Measurements from ENCODE around the gene ANKRD13A. TPM values are rescaled to one million over a fixed set of nuclear protein-coding genes. Genes with fewer than 3 reads are reported as not detected.
"Not testable (repeated sequence)": the region's sequence is repeated elsewhere in the genome, so short reads cannot be mapped to it uniquely, and the experiment has no call there.

Gene ANKRD13A
- polyA plus RNA-seq, 4 donors, result 34.5 to 51.3 (median 41.1) TPM

DNA sequence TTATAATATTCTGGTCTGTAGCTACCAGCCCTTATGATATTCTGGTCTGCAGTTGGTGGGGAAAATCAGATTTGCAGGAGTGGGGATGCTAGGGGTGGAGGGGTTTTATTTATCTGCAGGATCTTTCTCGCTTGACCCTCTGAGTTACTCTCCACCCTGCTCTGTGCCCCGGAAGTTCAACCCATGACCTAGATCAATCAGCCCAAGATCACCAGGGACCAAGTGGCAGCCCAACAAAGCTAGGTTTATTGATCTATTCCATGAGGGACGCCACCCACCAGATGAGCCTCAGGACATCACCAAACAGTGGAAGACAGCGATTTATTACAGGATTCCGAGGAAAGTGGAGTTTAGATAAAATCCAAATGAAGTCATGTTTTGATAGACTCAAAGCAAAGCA is 74.9 kb downstream of the ANKRD13A start:
- no peak for DNase-seq (ENCODE audit: low read depth in 4 of 4, low spot score in 2 of 4)

GRCh38 chr12:110075880-110076279 is 76.7 kb downstream of the ANKRD13A start:
- no peak for DNase-seq (ENCODE audit: low read depth in 4 of 4, low spot score in 2 of 4)

DNA sequence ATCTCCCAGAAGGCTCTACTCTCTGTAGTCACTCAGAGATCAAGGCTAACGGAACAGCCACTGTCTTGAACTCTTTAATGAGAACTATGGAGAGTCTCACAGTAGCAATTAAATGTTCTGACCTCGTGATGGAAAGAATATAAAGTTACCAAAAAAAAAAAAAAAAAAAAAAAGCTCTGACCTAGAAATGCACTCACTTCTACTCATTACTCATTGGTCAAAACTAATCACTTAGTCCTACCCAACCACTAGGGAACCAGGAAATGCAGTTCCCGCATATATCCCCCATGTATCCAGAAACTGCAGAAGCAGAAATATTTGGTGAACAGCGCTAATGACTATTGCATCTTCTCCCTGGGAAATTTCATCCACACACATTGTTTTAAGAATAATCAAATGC is 78.6 kb downstream of the ANKRD13A start:
- DNase-seq (ENCODE audit: low read depth in 4 of 4, low spot score in 2 of 4), result no peak

DNA sequence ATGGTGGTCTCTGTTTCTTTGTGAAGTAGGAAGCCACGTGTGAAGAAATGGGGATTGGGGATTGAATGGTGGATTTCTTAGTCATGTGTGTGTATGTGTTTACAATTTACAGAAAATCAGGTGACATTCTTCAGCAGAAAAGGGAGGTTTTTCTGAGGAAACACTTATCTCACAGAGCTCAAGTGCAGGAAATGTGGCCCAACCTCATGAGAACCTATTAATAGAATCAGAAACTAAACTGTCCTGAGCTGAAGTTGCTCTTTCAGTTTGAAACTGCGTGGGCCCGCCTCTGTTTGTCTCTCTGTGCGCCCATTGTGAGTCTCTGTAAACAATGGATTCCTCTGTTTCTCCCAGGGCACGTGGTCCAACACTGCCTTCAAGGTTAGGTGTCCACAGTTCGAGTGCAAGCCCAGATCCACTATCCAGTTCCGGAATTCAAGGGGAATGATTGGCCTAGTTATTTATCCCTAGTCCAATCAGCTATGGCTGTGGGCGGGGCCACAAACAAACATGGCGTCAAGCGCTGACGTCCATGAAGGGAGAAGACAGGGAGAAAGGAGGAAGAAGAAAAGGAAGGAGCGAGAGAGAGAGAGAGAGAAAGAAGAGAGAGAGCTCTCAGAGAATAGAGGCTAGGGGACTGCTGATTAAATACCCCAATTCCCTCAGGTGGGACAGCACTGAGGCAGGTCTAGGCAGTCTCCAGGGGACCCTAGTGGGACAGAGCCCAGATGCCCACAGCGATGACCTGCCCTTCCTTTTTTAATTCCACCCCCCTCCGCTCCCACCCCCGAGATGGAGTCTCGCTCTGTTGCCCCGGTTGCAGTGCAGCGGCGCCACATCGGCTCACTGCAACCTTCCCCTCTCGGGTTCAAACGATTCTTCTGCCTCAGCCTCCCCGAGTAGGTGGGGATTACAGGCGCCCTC is 80.5 kb downstream of the ANKRD13A start:
- no peak for DNase-seq (ENCODE audit: low read depth in 4 of 4, low spot score in 2 of 4)

- DNase-seq (ENCODE audit: low read depth in 4 of 4, low spot score in 2 of 4), result no peak
Observed at GRCh38 chr12:110080410-110080809, 81.2 kb downstream of the ANKRD13A start.

GRCh38 chr12:110084314-110085015 is 85.2 kb downstream of the ANKRD13A start:
- DNase-seq (ENCODE audit: low read depth in 4 of 4, low spot score in 2 of 4), result no peak

- DNase-seq (ENCODE audit: low read depth in 4 of 4, low spot score in 2 of 4), result not testable (repeated sequence)
Observed at GRCh38 chr12:110088216-110088615, 89.0 kb downstream of the ANKRD13A start.

GRCh38 chr12:110088936-110089335 is 89.7 kb downstream of the ANKRD13A start:
- no peak for DNase-seq (ENCODE audit: low read depth in 4 of 4, low spot score in 2 of 4)

Other genes with a start within 250 kb of the ANKRD13A start
- gene TRPV4, start 166.0 kb upstream of the ANKRD13A start, polyA plus RNA-seq (ENCODE audit: insufficient read length in 4 of 4), result 10 to 100 TPM; 12.5 to 20.8 (median 14.4) TPM
- 10 to 100 TPM; 34.2 to 41.7 (median 35.9) TPM for gene GLTP, start 118.9 kb upstream of the ANKRD13A start, polyA plus RNA-seq (ENCODE audit: insufficient read length in 4 of 4)
- 10 to 100 TPM; 20.8 to 32.9 (median 26.6) TPM for gene TCHP, start 99.2 kb upstream of the ANKRD13A start, polyA plus RNA-seq (ENCODE audit: insufficient read length in 4 of 4)
- gene GIT2, start 3.1 kb upstream of the ANKRD13A start, polyA plus RNA-seq (ENCODE audit: insufficient read length in 4 of 4), result 10 to 100 TPM; 26.5 to 55.1 (median 42.4) TPM
- 10 to 100 TPM; 30.9 to 41.9 (median 34.2) TPM for gene C12orf76, start 49.1 kb downstream of the ANKRD13A start, polyA plus RNA-seq (ENCODE audit: insufficient read length in 4 of 4)
- 10 to 100 TPM; 39.6 to 58.7 (median 47.8) TPM for gene IFT81, start 124.9 kb downstream of the ANKRD13A start, polyA plus RNA-seq (ENCODE audit: insufficient read length in 4 of 4)

All from left renal cortex interstitium (tissue), 4 donors.